B cell (primary cell): ENCODE results near the gene CKAP2. TPM values are rescaled to one million over a fixed set of nuclear protein-coding genes. Genes with fewer than 3 reads are reported as not detected.

Experiments used
- ATAC-seq: fragments of 200-7000 bp; cut with Tn5 transposase; one replicate; pipeline ENCODE4 v1.10.0; 2021; ENCODE audit warnings: low read depth, mild to moderate bottlenecking, moderate number of reproducible peaks, moderate library complexity
- CTCF ChIA-PET: fragments of 350-600 bp; sonication (Branson Sonifier 250); formaldehyde crosslinking; loops from one replicate; lab custom pipeline; 2021; ENCODE audit warnings: antibody characterized with exemption, inconsistent platforms; lab: Charles Lee
- POLR2A ChIA-PET: fragments of 350-600 bp; sonication (Branson Sonifier 250); formaldehyde crosslinking; loops from one replicate; lab custom pipeline; 2021; ENCODE audit warnings: antibody characterized with exemption; lab: Charles Lee
- DNase-seq: peaks from one replicate; pipeline ENCODE4 v3.0.0; 2013
- H2AFZ ChIP-seq: 2 replicates; pipeline ENCODE4 v1.6.1; 2012; ENCODE audit warnings: mild to moderate bottlenecking, low read depth, low read length; ENCODE audit not compliant: insufficient read depth, poor library complexity, severe bottlenecking
- H3K27ac ChIP-seq, 2 donors: 1 replicate in 1 of 2; 2 replicates in 1 of 2; pipeline ENCODE4 v1.5.1; 2012 to 2013; ENCODE audit warnings: low read length in 2 of 2, mild to moderate bottlenecking in 2 of 2, moderate library complexity in 1 of 2
- H3K27me3 ChIP-seq, 4 experiments: fragments of 200-600 bp in 1 of 4; sonication (generic) in 1 of 4; replicated peaks in 1 of 4; 1 replicate in 2 of 4; 2 replicates in 2 of 4; pipeline versions ENCODE4 v1.6.1 to v1.7.0; 2013 to 2016; ENCODE audit warnings: low read length in 3 of 4, mild to moderate bottlenecking in 2 of 4, mixed read lengths in 1 of 4, moderate library complexity in 1 of 4; ENCODE audit not compliant: insufficient read depth in 4 of 4, control insufficient read depth in 3 of 4; ENCODE audit errors: control extremely low read depth in 1 of 4
- H3K36me3 ChIP-seq, 2 experiments: replicated peaks in 1 of 2; 1 replicate in 1 of 2; 2 replicates in 1 of 2; pipeline versions ENCODE4 v1.6.1 to v1.7.1; 2013; ENCODE audit warnings: low read length in 1 of 2; ENCODE audit not compliant: insufficient read depth in 2 of 2, control insufficient read depth in 1 of 2; ENCODE audit errors: control extremely low read depth in 1 of 2, extremely low read depth in 1 of 2
- H3K4me1 ChIP-seq, 2 donors: fragments of 200-600 bp in 1 of 2; sonication (generic) in 1 of 2; 1 replicate in 1 of 2; 2 replicates in 1 of 2; pipeline versions ENCODE4 v1.5.1 to v1.6.1; 2013 to 2017; ENCODE audit warnings: low read length in 2 of 2; ENCODE audit not compliant: control insufficient read depth in 2 of 2, insufficient read depth in 2 of 2
- H3K4me2 ChIP-seq: replicated peaks from 2 replicates; pipeline ENCODE3; 2012; ENCODE audit warnings: mild to moderate bottlenecking, low read depth, low read length; ENCODE audit not compliant: poor library complexity, severe bottlenecking
- H3K4me3 ChIP-seq, 5 experiments: fragments of 200-600 bp in 1 of 5; sonication (generic) in 1 of 5; 1 replicate in 3 of 5; 2 replicates in 2 of 5; pipeline versions ENCODE4 v1.5.1 to v1.7.0; 2011 to 2016; ENCODE audit warnings: low read length in 4 of 5, mild to moderate bottlenecking in 4 of 5, low read depth in 2 of 5, control low read depth in 1 of 5, moderate library complexity in 1 of 5; ENCODE audit not compliant: insufficient read depth in 1 of 5; ENCODE audit errors: control extremely low read depth in 1 of 5, extremely low read depth in 1 of 5
- H3K79me2 ChIP-seq: fragments of 200-600 bp; sonication (generic); one replicate; pipeline ENCODE4 v1.6.0; 2016; ENCODE audit warnings: low read length; ENCODE audit not compliant: control insufficient read depth, insufficient read depth
- H3K9ac ChIP-seq: fragments of 200-600 bp; sonication (generic); 2 replicates; pipeline ENCODE4 v1.6.1; 2017; ENCODE audit warnings: mild to moderate bottlenecking, low read length, moderate library complexity
- H3K9me3 ChIP-seq, 3 donors: one replicate each; pipeline versions ENCODE4 v1.6.1 to v1.7.1; 2013; ENCODE audit warnings: low read length in 2 of 3; ENCODE audit not compliant: control insufficient read depth in 2 of 3, insufficient read depth in 1 of 3; ENCODE audit errors: control extremely low read depth in 1 of 3
- H4K20me1 ChIP-seq: 2 replicates; pipeline ENCODE4 v1.6.0; 2012; ENCODE audit warnings: mild to moderate bottlenecking, low read length; ENCODE audit not compliant: insufficient read depth, control insufficient read depth, poor library complexity, severe bottlenecking
- H3K27ac Mint-ChIP-seq: one replicate; pipeline ENCODE4 v1.8.0; 2021; ENCODE audit warnings: mixed read lengths
- H3K27me3 Mint-ChIP-seq: one replicate; pipeline ENCODE4 v1.8.0; 2021; ENCODE audit warnings: mixed read lengths
- H3K4me1 Mint-ChIP-seq: one replicate; pipeline ENCODE4 v1.8.0; 2021; ENCODE audit warnings: mixed read lengths
- H3K4me3 Mint-ChIP-seq: one replicate; pipeline ENCODE4 v1.8.0; 2021; ENCODE audit warnings: mixed read lengths
- H3K9me3 Mint-ChIP-seq: one replicate; pipeline ENCODE4 v1.8.0; 2022; ENCODE audit warnings: mixed read lengths; ENCODE audit not compliant: insufficient read depth
- CTCF ChIP-seq: fragments of 200-600 bp; IDR thresholded peaks from one replicate; pipeline ENCODE4 v1.8.0; 2022; ENCODE audit warnings: antibody characterized with exemption, mild to moderate bottlenecking
- EZH2 ChIP-seq: IDR thresholded peaks from 2 replicates; pipeline ENCODE4 v1.6.1; 2012; ENCODE audit warnings: borderline replicate concordance, low read depth, mild to moderate bottlenecking, moderate library complexity, low read length; ENCODE audit not compliant: insufficient read depth, poor library complexity, severe bottlenecking
- WGBS: methylation state at CpG from one replicate; pipeline ENCODE4 v1.1.5; 2013; ENCODE audit warnings: missing lambda C conversion rate; ENCODE audit not compliant: insufficient coverage; 5-methylcytosine and 5-hydroxymethylcytosine counted together
- intact Hi-C: fragments of 100-400 bp; cut with micrococcal nuclease; formaldehyde crosslinking; loops from one replicate; pipeline ENCODE4 v1.10.0; 2022
- polyA plus RNA-seq: library from polyadenylated mRNA; depleted of rRNA; stranded (reverse); fragments of >200 nt; gene quantifications from 2 replicates; pipeline ENCODE4 v1.2.3, GENCODE V29; 2012
- total RNA-seq, 2 donors: library from RNA; stranded (reverse); fragments of 120-200 nt in 1 of 2; gene quantifications; 1 replicate in 1 of 2; 2 replicates in 1 of 2; pipeline versions ENCODE4 v1.2.3 to v1.2.4, GENCODE V29; 2013 to 2022

CKAP2 gene
- total and polyA plus RNA-seq, 2 donors (not counting 1 experiment from before 2014, with no cell fraction given): 5.4 to 22.1 TPM

DNA sequence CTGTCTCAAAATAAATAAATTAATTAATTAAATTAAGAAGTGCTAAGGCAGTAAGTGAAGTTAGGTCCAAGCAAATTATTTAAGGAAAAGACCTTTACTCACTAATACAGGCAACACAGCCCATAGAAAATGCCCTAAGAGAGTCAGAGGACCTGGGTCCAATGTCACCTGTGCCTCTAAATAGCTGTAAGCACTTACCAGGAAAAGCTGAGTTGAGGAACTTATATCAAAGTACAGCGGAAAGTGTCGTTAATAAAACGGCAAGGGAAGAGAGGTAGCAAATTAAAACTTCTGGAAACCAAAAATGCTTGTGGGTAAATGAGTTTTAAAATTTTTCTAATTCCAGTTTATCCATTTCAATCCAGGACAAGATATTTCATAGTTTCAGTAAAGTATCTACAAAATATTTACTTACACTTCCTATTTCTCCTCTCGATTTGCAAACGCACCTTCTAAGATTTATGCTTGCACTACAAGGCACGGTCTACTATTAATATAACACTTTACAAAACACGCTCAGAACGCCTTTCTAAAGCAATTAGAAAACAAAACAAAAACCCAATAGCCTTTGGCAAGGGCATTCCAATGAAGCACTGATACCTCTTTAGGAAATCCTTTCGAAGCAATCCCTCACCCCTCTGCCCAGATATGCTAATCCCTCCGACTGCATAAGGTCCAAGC lies 5.8 kb upstream of the CKAP2 start:
- H2AFZ ChIP-seq: peak overlapping the region; percentile 84
- DNase-seq (no peak), ATAC-seq (no peak)
- peak overlapping the region; percentile 92 for H3K4me3 Mint-ChIP-seq
- H3K36me3 ChIP-seq: peaks cover 0 to 6% of the 10 kb centered on the region in 2 experiments
- TF ChIP-seq EZH2 (no peak), CTCF (no peak)
- H3K27ac ChIP-seq: peak overlapping the region; percentile 76 to 80
- 0% methylated on average over 7 of the region's 10 CpGs for WGBS
- no peaks in the 10 kb centered on the region for H3K27me3 Mint-ChIP-seq
- H3K4me1 Mint-ChIP-seq: peaks cover 33% of the 10 kb centered on the region
- H3K9ac ChIP-seq: peak overlapping the region; percentile 86
- intact Hi-C loops: loop anchor here (1.0 to 10.0 kb wide), 8 partner anchors 106 to 996 kb away; partner anchors contain the start of genes ALG11, INTS6, SUGT1 and WDFY2
- H3K9me3 ChIP-seq: no peaks in the 10 kb centered on the region
- CTCF ChIA-PET: interaction anchor here (0.9 to 3.8 kb wide), 13 partner anchors 8 to 449 kb away, joined by 3 to 25 read pairs (median 9); partner anchors contain the start of gene SUGT1
- peak overlapping the region; percentile 96 for H3K27ac Mint-ChIP-seq
- H3K4me3 ChIP-seq: peak overlapping the region; percentile 74 to 95 (median 82)
- POLR2A ChIA-PET: interaction anchor here (0.6 to 1.8 kb wide), 4 partner anchors 23 to 255 kb away, joined by 3 to 7 read pairs (median 6); partner anchors contain the start of gene SUGT1
- H3K27me3 ChIP-seq: no peaks in the 10 kb centered on the region
- H4K20me1 ChIP-seq: peaks cover 11% of the 10 kb centered on the region
- peak overlapping the region; percentile 78 for H3K4me2 ChIP-seq
- peaks cover 50% of the 10 kb centered on the region for H3K79me2 ChIP-seq
- H3K9me3 Mint-ChIP-seq: no peaks in the 10 kb centered on the region
- H3K4me1 ChIP-seq: peaks cover 24 to 31% of the 10 kb centered on the region in 2 donors
